OCI-LY1 (cell line): ENCODE results near the gene TSEN54.

Experiments used
- H2AFZ ChIP-seq: fragments of 200-600 bp; sonication (generic), shearing (Covaris generic); 2 replicates; pipeline ENCODE4 v1.6.0; 2014; ENCODE audit warnings: antibody characterized with exemption, mild to moderate bottlenecking, low read length
- H3F3A ChIP-seq: fragments of 200-600 bp; sonication (generic), shearing (Covaris generic); 2 replicates; pipeline ENCODE4 v1.6.0; 2014; ENCODE audit warnings: mild to moderate bottlenecking, antibody characterized with exemption, low read length, moderate library complexity; ENCODE audit not compliant: insufficient read depth
- H3K27ac ChIP-seq: fragments of 200-600 bp; sonication (generic); 2 replicates; pipeline ENCODE4 v1.5.1; 2014; ENCODE audit warnings: low read length, mixed run types, mild to moderate bottlenecking, low read depth; ENCODE audit not compliant: poor library complexity, severe bottlenecking
- H3K27me3 ChIP-seq: fragments of 200-600 bp; sonication (generic); 2 replicates; pipeline ENCODE4 v1.6.0; 2014; ENCODE audit warnings: antibody characterized with exemption, mild to moderate bottlenecking, low read length, moderate library complexity; ENCODE audit not compliant: insufficient read depth
- H3K36me3 ChIP-seq: fragments of 200-600 bp; sonication (generic); 2 replicates; pipeline ENCODE4 v1.6.1; 2014; ENCODE audit warnings: mild to moderate bottlenecking, antibody characterized with exemption, low read length, moderate library complexity, mixed read lengths; ENCODE audit not compliant: insufficient read depth
- H3K4me1 ChIP-seq: fragments of 200-600 bp; sonication (generic); 2 replicates; pipeline ENCODE4 v1.5.1; 2014; ENCODE audit warnings: mild to moderate bottlenecking, low read length, moderate library complexity; ENCODE audit not compliant: insufficient read depth, severe bottlenecking
- H3K4me2 ChIP-seq: fragments of 200-600 bp; sonication (generic), shearing (Covaris generic); 2 replicates; pipeline ENCODE4 v1.6.1; 2014; ENCODE audit warnings: low read length
- H3K4me3 ChIP-seq: fragments of 200-600 bp; sonication (generic); 2 replicates; pipeline ENCODE4 v1.5.1; 2014; ENCODE audit warnings: low read length, low read depth, mild to moderate bottlenecking, mixed read lengths; ENCODE audit not compliant: poor library complexity, severe bottlenecking
- H3K79me2 ChIP-seq: fragments of 200-600 bp; shearing (Covaris generic); 2 replicates; pipeline ENCODE4 v1.6.1; 2016; ENCODE audit warnings: mixed run types, low read length, mixed read lengths; ENCODE audit not compliant: insufficient read depth
- H3K9ac ChIP-seq: fragments of 200-600 bp; sonication (generic), shearing (Covaris generic); 2 replicates; pipeline ENCODE4 v1.6.1; 2014; ENCODE audit warnings: mild to moderate bottlenecking, low read length, mixed read lengths
- H3K9me2 ChIP-seq: fragments of 200-600 bp; sonication (generic), shearing (Covaris generic); 2 replicates; pipeline ENCODE4 v1.6.1; 2014; ENCODE audit warnings: low read depth, mild to moderate bottlenecking, low read length, mixed read lengths
- H3K9me3 ChIP-seq: fragments of 200-600 bp; shearing (Covaris generic); 2 replicates; pipeline ENCODE4 v1.6.1; 2014; ENCODE audit warnings: low read length, mixed read lengths
- H4K20me1 ChIP-seq: fragments of 200-600 bp; sonication (generic), shearing (Covaris generic); 2 replicates; pipeline ENCODE4 v1.6.0; 2016; ENCODE audit warnings: mild to moderate bottlenecking, low read length; ENCODE audit not compliant: insufficient read depth
- EZH2 ChIP-seq: fragments of 200-600 bp; sonication (generic), shearing (Covaris generic); IDR thresholded peaks from 2 replicates; pipeline ENCODE4 v1.8.0; 2017; ENCODE audit warnings: borderline replicate concordance, mixed run types, mild to moderate bottlenecking, antibody characterized with exemption, low read length, moderate library complexity, mixed read lengths
- TF ChIP-seq, protein P1 (sequence below): fragments of 200-600 bp; sonication (generic), shearing (Covaris generic); IDR thresholded peaks from 2 replicates; pipeline ENCODE4 v1.5.1; 2017; ENCODE audit warnings: mild to moderate bottlenecking, antibody characterized with exemption, low read length, moderate library complexity, mixed read lengths

The TSEN54 gene

DNA sequence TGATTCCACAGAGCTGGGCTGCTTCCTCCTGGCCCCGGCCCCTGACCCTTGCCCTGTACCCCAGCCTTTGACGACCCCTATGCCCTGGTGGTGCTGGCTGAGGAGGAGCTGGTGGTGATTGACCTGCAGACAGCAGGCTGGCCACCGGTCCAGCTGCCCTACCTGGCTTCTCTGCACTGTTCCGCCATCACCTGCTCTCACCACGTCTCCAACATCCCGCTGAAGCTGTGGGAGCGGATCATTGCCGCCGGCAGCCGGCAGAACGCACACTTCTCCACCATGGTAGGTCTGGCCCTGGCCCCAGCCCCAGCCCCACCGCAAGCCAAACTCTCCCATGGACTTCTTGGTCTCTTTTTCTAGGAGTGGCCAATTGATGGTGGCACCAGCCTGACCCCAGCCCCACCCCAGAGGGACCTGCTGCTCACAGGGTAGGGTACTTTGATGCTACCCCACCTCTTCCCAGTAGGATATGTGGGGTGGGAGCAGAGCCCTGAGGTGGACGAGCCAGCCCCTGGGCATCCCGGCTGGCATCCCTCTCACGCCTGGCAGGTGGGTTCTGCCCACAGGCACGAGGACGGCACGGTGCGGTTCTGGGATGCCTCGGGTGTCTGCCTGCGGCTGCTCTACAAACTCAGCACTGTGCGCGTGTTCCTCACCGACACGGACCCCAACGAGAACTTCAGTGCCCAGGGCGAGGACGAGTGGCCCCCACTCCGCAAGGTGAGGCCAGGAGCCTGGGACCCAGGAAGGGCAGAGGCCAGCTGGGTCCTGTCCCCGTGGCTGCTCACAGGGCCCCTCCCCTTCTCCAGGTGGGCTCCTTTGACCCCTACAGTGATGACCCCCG lies 52.3 kb downstream of the TSEN54 start:
- no peaks in the 10 kb centered on the region for H3K9me2 ChIP-seq
- peaks cover 13% of the 10 kb centered on the region for H3K4me1 ChIP-seq
- H3K36me3 ChIP-seq: no peaks in the 10 kb centered on the region
- H3K9ac ChIP-seq: no peak overlapping the region
- no peaks in the 10 kb centered on the region for H3K79me2 ChIP-seq
- TF ChIP-seq, protein P1, sequence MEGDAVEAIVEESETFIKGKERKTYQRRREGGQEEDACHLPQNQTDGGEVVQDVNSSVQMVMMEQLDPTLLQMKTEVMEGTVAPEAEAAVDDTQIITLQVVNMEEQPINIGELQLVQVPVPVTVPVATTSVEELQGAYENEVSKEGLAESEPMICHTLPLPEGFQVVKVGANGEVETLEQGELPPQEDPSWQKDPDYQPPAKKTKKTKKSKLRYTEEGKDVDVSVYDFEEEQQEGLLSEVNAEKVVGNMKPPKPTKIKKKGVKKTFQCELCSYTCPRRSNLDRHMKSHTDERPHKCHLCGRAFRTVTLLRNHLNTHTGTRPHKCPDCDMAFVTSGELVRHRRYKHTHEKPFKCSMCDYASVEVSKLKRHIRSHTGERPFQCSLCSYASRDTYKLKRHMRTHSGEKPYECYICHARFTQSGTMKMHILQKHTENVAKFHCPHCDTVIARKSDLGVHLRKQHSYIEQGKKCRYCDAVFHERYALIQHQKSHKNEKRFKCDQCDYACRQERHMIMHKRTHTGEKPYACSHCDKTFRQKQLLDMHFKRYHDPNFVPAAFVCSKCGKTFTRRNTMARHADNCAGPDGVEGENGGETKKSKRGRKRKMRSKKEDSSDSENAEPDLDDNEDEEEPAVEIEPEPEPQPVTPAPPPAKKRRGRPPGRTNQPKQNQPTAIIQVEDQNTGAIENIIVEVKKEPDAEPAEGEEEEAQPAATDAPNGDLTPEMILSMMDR: no peak
- TF ChIP-seq EZH2: no peak
- no peaks in the 10 kb centered on the region for H4K20me1 ChIP-seq
- H2AFZ ChIP-seq: no peak overlapping the region
- no peaks in the 10 kb centered on the region for H3F3A ChIP-seq
- peaks cover 3% of the 10 kb centered on the region for H3K27me3 ChIP-seq
- no peaks in the 10 kb centered on the region for H3K9me3 ChIP-seq
- no peak overlapping the region for H3K4me2 ChIP-seq
- no peak overlapping the region for H3K27ac ChIP-seq
- no peak overlapping the region for H3K4me3 ChIP-seq

DNA sequence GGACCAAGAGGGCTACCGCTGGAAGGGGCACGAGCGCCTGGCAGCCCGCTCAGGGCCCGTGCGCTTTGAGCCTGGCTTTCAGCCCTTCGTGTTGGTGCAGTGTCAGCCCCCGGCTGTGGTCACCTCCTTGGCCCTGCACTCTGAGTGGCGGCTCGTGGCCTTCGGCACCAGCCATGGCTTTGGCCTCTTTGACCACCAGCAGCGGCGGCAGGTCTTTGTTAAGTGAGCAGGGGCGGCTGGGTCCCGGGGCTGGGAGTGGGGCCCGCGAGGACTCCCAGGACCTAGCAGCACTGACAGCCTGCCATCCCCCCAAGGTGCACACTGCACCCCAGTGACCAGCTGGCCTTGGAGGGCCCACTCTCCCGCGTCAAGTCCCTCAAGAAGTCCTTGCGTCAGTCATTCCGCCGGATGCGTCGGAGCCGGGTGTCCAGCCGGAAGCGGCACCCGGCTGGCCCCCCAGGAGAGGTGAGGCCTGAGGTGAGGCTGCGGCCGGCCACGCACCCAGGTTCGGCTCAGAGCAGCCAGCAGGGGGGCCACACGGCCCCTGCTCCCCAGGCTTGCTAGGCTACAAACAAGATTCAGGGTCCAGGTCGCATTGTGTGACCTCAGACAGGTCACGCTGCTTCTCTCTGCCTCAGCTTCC lies 53.8 kb downstream of the TSEN54 start:
- no peak overlapping the region for H3K4me2 ChIP-seq

DNA sequence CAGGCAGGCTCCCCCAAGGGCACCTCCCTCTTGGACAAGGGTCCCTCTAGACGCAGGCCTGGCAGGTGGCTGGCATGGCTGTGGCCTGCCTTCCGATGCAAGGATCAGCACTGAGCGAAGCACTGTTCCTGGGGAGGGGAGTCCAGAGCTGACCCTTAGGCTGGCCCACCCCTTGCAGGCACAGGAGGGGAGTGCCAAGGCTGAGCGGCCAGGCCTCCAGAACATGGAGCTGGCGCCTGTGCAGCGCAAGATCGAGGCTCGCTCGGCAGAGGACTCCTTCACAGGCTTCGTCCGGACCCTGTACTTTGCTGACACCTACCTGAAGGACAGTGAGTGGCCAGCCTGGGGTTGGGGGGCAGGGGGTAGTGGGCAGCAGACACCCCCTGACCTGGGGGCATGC lies 54.4 kb downstream of the TSEN54 start:
- Histone ChIP-seq H3K79me2 (no peaks in the 10 kb centered on the region), H3K9ac (no peak overlapping the region; the same call in 1 of the 2 replicates), H2AFZ (no peak overlapping the region), H3K36me3 (no peaks in the 10 kb centered on the region), H3K4me2 (peak overlapping the region; percentile 58; the same call in 1 of the 2 replicates), H3K9me3 (no peaks in the 10 kb centered on the region), H4K20me1 (no peaks in the 10 kb centered on the region), H3K9me2 (no peaks in the 10 kb centered on the region), H3K27ac (no peak overlapping the region), H3F3A (no peaks in the 10 kb centered on the region), H3K27me3 (peaks cover 3% of the 10 kb centered on the region), H3K4me3 (peak overlapping the region; percentile 45), H3K4me1 (peaks cover 13% of the 10 kb centered on the region)
- TF ChIP-seq, protein P1: no peak
- TF ChIP-seq EZH2: no peak

More for the DNA sequence above, 53.8 kb downstream of the TSEN54 start:
- no peaks in the 10 kb centered on the region for H4K20me1 ChIP-seq
- H3K9ac ChIP-seq: no peak overlapping the region
- H3K27ac ChIP-seq: no peak overlapping the region
- H3K27me3 ChIP-seq: peaks cover 3% of the 10 kb centered on the region
- no peaks in the 10 kb centered on the region for H3F3A ChIP-seq
- H3K4me3 ChIP-seq: no peak overlapping the region
- no peaks in the 10 kb centered on the region for H3K36me3 ChIP-seq
- H3K9me3 ChIP-seq: no peaks in the 10 kb centered on the region
- no peaks in the 10 kb centered on the region for H3K79me2 ChIP-seq
- TF ChIP-seq, protein P1: no peak
- no peak for TF ChIP-seq EZH2
- H3K4me1 ChIP-seq: peaks cover 13% of the 10 kb centered on the region
- no peaks in the 10 kb centered on the region for H3K9me2 ChIP-seq
- H2AFZ ChIP-seq: no peak overlapping the region
